ENCODE data around the gene NUAK1.

Gene NUAK1

GRCh38 chr12:106108185-106108835 is 30.4 kb downstream of the NUAK1 start:
- no peak for TF ChIP-seq CTCF (IDR thresholded peaks at IDR 0.05; ENCODE audit: extremely low read depth, missing control alignments)
- no peak for DNase-seq (ENCODE audit: low spot score)

GRCh38 chr12:106107566-106107965 is 31.2 kb downstream of the NUAK1 start:
- DNase-seq (ENCODE audit: low spot score) = no peak
- TF ChIP-seq CTCF (IDR thresholded peaks at IDR 0.05; ENCODE audit: extremely low read depth, missing control alignments) = no peak

GRCh38 chr12:106106892-106107291 is 31.9 kb downstream of the NUAK1 start:
- no peak for DNase-seq (ENCODE audit: low spot score)
- no peak for TF ChIP-seq CTCF (IDR thresholded peaks at IDR 0.05; ENCODE audit: extremely low read depth, missing control alignments)

GRCh38 chr12:106106061-106106566 is 32.6 kb downstream of the NUAK1 start:
- DNase-seq (ENCODE audit: low spot score) = no peak
- no peak for TF ChIP-seq CTCF (IDR thresholded peaks at IDR 0.05; ENCODE audit: extremely low read depth, missing control alignments)

- no peak for TF ChIP-seq CTCF (IDR thresholded peaks at IDR 0.05; ENCODE audit: extremely low read depth, missing control alignments)
- DNase-seq (ENCODE audit: low spot score) = no peak
These were observed 37.0 kb downstream of the NUAK1 start for GRCh38 chr12:106101803-106102202.

- no peak for TF ChIP-seq CTCF (IDR thresholded peaks at IDR 0.05; ENCODE audit: extremely low read depth, missing control alignments)
- DNase-seq (ENCODE audit: low spot score) = no peak
These were observed 40.0 kb downstream of the NUAK1 start for GRCh38 chr12:106098691-106099200.

GRCh38 chr12:106097011-106097410 is 41.7 kb downstream of the NUAK1 start:
- no peak for DNase-seq (ENCODE audit: low spot score)
- no peak for TF ChIP-seq CTCF (IDR thresholded peaks at IDR 0.05; ENCODE audit: extremely low read depth, missing control alignments)
